GM12878 (cell line): ENCODE data around the gene NUMA1. TPM values are rescaled to one million over a fixed set of nuclear protein-coding genes. Genes with fewer than 3 reads are reported as not detected.

Experiments used
- ATAC-seq: fragments of 200-7000 bp; cut with Tn5 transposase; 3 replicates; pipeline ENCODE4 v1.9.1; 2020; ENCODE audit warnings: mild to moderate bottlenecking, moderate library complexity
- BruUV-seq: library from RNA; stranded (reverse); fragments of 400-500 nt; replicated peaks from 2 replicates; lab custom pipeline; 2021; lab: Mats Ljungman, UMichigan
- CTCF ChIA-PET: fragments of 300-600 bp; sonication (Branson Sonifier 250); formaldehyde crosslinking; extraction: SDS; loops from one replicate; lab custom pipeline; 2021; ENCODE audit warnings: inconsistent platforms; lab: Yijun Ruan, JAX
- POLR2A ChIA-PET: fragments of 350-600 bp; formaldehyde crosslinking; extraction: SDS; loops from one replicate; lab custom pipeline; 2021; ENCODE audit warnings: inconsistent platforms; lab: Charles Lee
- RAD21 ChIA-PET: fragments of 300-600 bp; sonication (Branson Sonifier 250); formaldehyde crosslinking; loops from one replicate; lab custom pipeline; 2023; ENCODE audit warnings: antibody characterized with exemption; ENCODE audit not compliant: unreplicated experiment; lab: Charles Lee
- SMC1A ChIA-PET: fragments of 300-600 bp; sonication (Branson Sonifier 250); formaldehyde crosslinking; loops from one replicate; lab custom pipeline; 2023; ENCODE audit not compliant: unreplicated experiment, uncharacterized antibody; lab: Charles Lee
- DNase-seq: peaks from one replicate; pipeline ENCODE4 v3.0.0-alpha.2; 2011; ENCODE audit warnings: low read depth, low spot score
- FAIRE-seq: peaks from 3 replicates; lab custom pipeline; 2011; peaks lifted over from hg19 to GRCh38; lab: Jason Lieb, UNC
- H2AFZ ChIP-seq: 2 replicates; pipeline ENCODE4 v1.6.0; 2011; ENCODE audit warnings: low read depth, low read length, control low read depth; ENCODE audit not compliant: control insufficient read depth
- H3K27ac ChIP-seq: 2 replicates; pipeline ENCODE4 v1.5.1; 2011; ENCODE audit warnings: control low read depth; ENCODE audit not compliant: control insufficient read depth, insufficient read depth
- H3K27me3 ChIP-seq, 2 experiments: replicated peaks in 1 of 2; 2 replicates each; pipeline versions ENCODE4 v1.6.0 to v1.6.1; 2011; ENCODE audit warnings: low read length in 1 of 2; ENCODE audit not compliant: control insufficient read depth in 2 of 2, insufficient read depth in 2 of 2
- H3K36me3 ChIP-seq, 2 experiments: 2 replicates each; pipeline ENCODE4 v1.5.1; 2011; ENCODE audit warnings: low read length in 1 of 2; ENCODE audit not compliant: control insufficient read depth in 2 of 2, insufficient read depth in 2 of 2
- H3K4me1 ChIP-seq: 2 replicates; pipeline ENCODE4 v1.6.1; 2011; ENCODE audit warnings: mild to moderate bottlenecking, low read length, moderate library complexity, mixed read lengths; ENCODE audit not compliant: control insufficient read depth, insufficient read depth
- H3K4me2 ChIP-seq: 2 replicates; pipeline ENCODE4 v1.6.0; 2011; ENCODE audit warnings: control low read depth; ENCODE audit not compliant: control insufficient read depth, insufficient read depth
- H3K4me3 ChIP-seq: fragments of 200-600 bp; sonication (generic); 2 replicates; pipeline ENCODE4 v1.5.1; 2016
- H3K79me2 ChIP-seq: 2 replicates; pipeline ENCODE4 v1.6.0; 2011; ENCODE audit warnings: low read length; ENCODE audit not compliant: control insufficient read depth, insufficient read depth
- H3K9ac ChIP-seq: 2 replicates; pipeline ENCODE4 v1.8.0; 2011; ENCODE audit warnings: low read length, control low read depth, mixed read lengths; ENCODE audit not compliant: control insufficient read depth, insufficient read depth
- H3K9me3 ChIP-seq: replicated peaks from 3 replicates; pipeline ENCODE4 v1.5.1; 2011; ENCODE audit warnings: mild to moderate bottlenecking, low read length; ENCODE audit not compliant: control insufficient read depth, insufficient read depth
- H4K20me1 ChIP-seq: 2 replicates; pipeline ENCODE4 v1.6.0; 2011; ENCODE audit not compliant: control insufficient read depth, insufficient read depth
- BHLHE40 ChIP-seq, 2 experiments: fragments of 450-650 bp in 1 of 2; IDR thresholded peaks; 2 replicates each; pipeline ENCODE4 v1.6.1; 2011 to 2017; ENCODE audit warnings: low read depth in 2 of 2, borderline replicate concordance in 1 of 2, improper control_type of control experiment in 1 of 2, low read length in 1 of 2, mild to moderate bottlenecking in 1 of 2
- EED ChIP-seq: sonication (generic); IDR thresholded peaks from 2 replicates; pipeline ENCODE4 v1.6.1; 2016; ENCODE audit warnings: antibody characterized with exemption, low read depth
- JUNB ChIP-seq: IDR thresholded peaks from 2 replicates; pipeline ENCODE4 v1.6.1; 2016; ENCODE audit warnings: antibody characterized with exemption, mild to moderate bottlenecking
- KDM1A ChIP-seq: fragments of 200-600 bp; sonication (generic); IDR thresholded peaks from 2 replicates; pipeline ENCODE4 v1.6.1; 2016; ENCODE audit warnings: borderline replicate concordance
- MLLT1 ChIP-seq: fragments of 450-650 bp; IDR thresholded peaks from 2 replicates; pipeline ENCODE4 v1.6.1; 2016; ENCODE audit warnings: mild to moderate bottlenecking
- RELA ChIP-seq: fragments of 450-650 bp; IDR thresholded peaks from 2 replicates; pipeline ENCODE4 v1.8.0; 2014; ENCODE audit warnings: borderline replicate concordance; ENCODE audit not compliant: partially characterized antibody
- RFX5 ChIP-seq: IDR thresholded peaks from 2 replicates; pipeline ENCODE4 v1.6.1; 2011; ENCODE audit warnings: low read depth, low read length, improper control_type of control experiment
- SMARCA5 ChIP-seq: fragments of 450-650 bp; IDR thresholded peaks from 2 replicates; pipeline ENCODE4 v1.6.1; 2017; ENCODE audit warnings: mild to moderate bottlenecking
- SREBF2 ChIP-seq: IDR thresholded peaks from 2 replicates; pipeline ENCODE4 v1.6.1; 2012; ENCODE audit warnings: mild to moderate bottlenecking, low read length
- TCF3 ChIP-seq: IDR thresholded peaks from 2 replicates; pipeline ENCODE4 v1.6.1; 2012; ENCODE audit warnings: low read depth, mild to moderate bottlenecking, low read length, borderline replicate concordance; ENCODE audit not compliant: insufficient read depth
- TCF7 ChIP-seq: IDR thresholded peaks from 2 replicates; pipeline ENCODE4 v1.6.1; 2014; ENCODE audit warnings: antibody characterized with exemption, borderline replicate concordance
- ZNF384 ChIP-seq: IDR thresholded peaks from 2 replicates; pipeline ENCODE4 v1.6.1; 2012; ENCODE audit warnings: low read depth, mild to moderate bottlenecking, low read length, improper control_type of control experiment, borderline replicate concordance
- ZSCAN29 ChIP-seq: fragments of 450-650 bp; IDR thresholded peaks from 2 replicates; pipeline ENCODE4 v1.6.1; 2017; ENCODE audit warnings: mild to moderate bottlenecking, moderate library complexity
- WGBS: methylation state at CpG from one replicate; pipeline ENCODE4 v1.1.6; 2016; ENCODE audit warnings: low lambda C conversion rate; ENCODE audit not compliant: insufficient replicate concordance, insufficient coverage; ENCODE audit errors: missing lambda C conversion rate; 5-methylcytosine and 5-hydroxymethylcytosine counted together
- in situ Hi-C: fragments of 300-500 bp; cut with MboI; formaldehyde crosslinking; loops from 9 replicates; pipeline ENCODE4 v1.14.3; 2018; ENCODE audit warnings: mixed read lengths
- intact Hi-C: fragments of 100-400 bp; cut with micrococcal nuclease; formaldehyde crosslinking; loops from one replicate; pipeline ENCODE4 v1.14.2; 2022; ENCODE audit not compliant: unreplicated experiment
- polyA plus RNA-seq, 11 experiments: library from polyadenylated mRNA; depleted of rRNA in 4 of 11; unstranded in 6 of 11; stranded (reverse) in 5 of 11; fragments of >200 nt; fragmentation: Nextera tagmentation in 4 of 11; fragmentation: Illumina TruSeq in 1 of 11; extraction: Ambion mirVana in 4 of 11; extraction: Trizol in 1 of 11; gene quantifications; 1 replicate in 1 of 11; 2 replicates in 10 of 11; pipeline versions ENCODE4 v1.2.1 to v1.2.3, GENCODE V29; 2011 to 2016; ENCODE audit warnings: inconsistent platforms in 2 of 11, missing spikeins in 2 of 11, low read depth in 1 of 11
- total RNA-seq, 4 experiments: library from RNA; depleted of rRNA in 3 of 4; stranded (reverse); fragments of >200 nt in 3 of 4; fragmentation: Illumina TruSeq in 1 of 4; extraction: Trizol in 1 of 4; gene quantifications; 2 replicates each; pipeline versions ENCODE4 v1.2.1 to v1.2.3, GENCODE V29; 2013 to 2021
- TF ChIP-seq, protein P1 (sequence below): IDR thresholded peaks from 2 replicates; pipeline ENCODE4 v1.6.1; 2011; ENCODE audit warnings: low read depth, mild to moderate bottlenecking, low read length, moderate library complexity, borderline replicate concordance; ENCODE audit errors: extremely low read depth
- TF ChIP-seq, protein P2 (sequence below): fragments of 450-650 bp; IDR thresholded peaks from 2 replicates; pipeline ENCODE4 v1.6.1; 2018; ENCODE audit warnings: borderline replicate concordance, mild to moderate bottlenecking; ENCODE audit not compliant: partially characterized antibody

Gene NUMA1
- total and polyA plus RNA-seq, 10 of the 15 experiments (the other 5 are each of a cell fraction or from before 2014, with no cell fraction given): 5.5 to 111 (median 61.0) TPM

- ChIA-PET SMC1A (interaction anchor here (1.4 to 7.3 kb wide), 3 partner anchors 41 to 154 kb away, joined by 3 to 64 read pairs (median 4); no protein-coding TSS in a partner anchor), RAD21 (interaction anchor here (0.9 to 1.5 kb wide), 2 partner anchors 13 to 36 kb away, joined by 3 to 4 read pairs; no protein-coding TSS in a partner anchor), POLR2A (no interaction called here), CTCF (interaction anchor here (1.1 to 9.0 kb wide), 5 partner anchors 40 to 126 kb away, joined by 3 to 138 read pairs (median 4); no protein-coding TSS in a partner anchor)
- Histone ChIP-seq H3K9ac (no peak overlapping the region), H3K4me2 (no peak overlapping the region), H3K36me3 (peaks cover 61 to 62% of the 10 kb centered on the region in 2 experiments), H3K4me1 (no peaks in the 10 kb centered on the region), H4K20me1 (no peaks in the 10 kb centered on the region), H3K79me2 (no peaks in the 10 kb centered on the region), H3K27me3 (no peaks in the 10 kb centered on the region), H3K9me3 (no peaks in the 10 kb centered on the region), H3K27ac (no peak overlapping the region)
- no peak for DNase-seq
- WGBS: 96% methylated on average over 9 of the region's 9 CpGs
- intact Hi-C loops: no loop called here
- TF ChIP-seq, protein P1, sequence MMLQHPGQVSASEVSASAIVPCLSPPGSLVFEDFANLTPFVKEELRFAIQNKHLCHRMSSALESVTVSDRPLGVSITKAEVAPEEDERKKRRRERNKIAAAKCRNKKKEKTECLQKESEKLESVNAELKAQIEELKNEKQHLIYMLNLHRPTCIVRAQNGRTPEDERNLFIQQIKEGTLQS: no peak
- TF ChIP-seq MLLT1: no peak
- no peak for TF ChIP-seq ZNF384
- TF ChIP-seq KDM1A: no peak
- no peak for TF ChIP-seq RFX5
- TF ChIP-seq SMARCA5: no peak
- no peak for TF ChIP-seq BHLHE40 (IDR thresholded peaks at IDR 0.05; ENCODE audit: borderline replicate concordance in 1 of 2, low read depth in 2 of 2, low read length in 1 of 2)
- TF ChIP-seq RELA: no peak
- TF ChIP-seq TCF3: no peak
- TF ChIP-seq SREBF2: no peak
- no peak for TF ChIP-seq TCF7
- no peak for TF ChIP-seq ZSCAN29
- TF ChIP-seq, protein P2, sequence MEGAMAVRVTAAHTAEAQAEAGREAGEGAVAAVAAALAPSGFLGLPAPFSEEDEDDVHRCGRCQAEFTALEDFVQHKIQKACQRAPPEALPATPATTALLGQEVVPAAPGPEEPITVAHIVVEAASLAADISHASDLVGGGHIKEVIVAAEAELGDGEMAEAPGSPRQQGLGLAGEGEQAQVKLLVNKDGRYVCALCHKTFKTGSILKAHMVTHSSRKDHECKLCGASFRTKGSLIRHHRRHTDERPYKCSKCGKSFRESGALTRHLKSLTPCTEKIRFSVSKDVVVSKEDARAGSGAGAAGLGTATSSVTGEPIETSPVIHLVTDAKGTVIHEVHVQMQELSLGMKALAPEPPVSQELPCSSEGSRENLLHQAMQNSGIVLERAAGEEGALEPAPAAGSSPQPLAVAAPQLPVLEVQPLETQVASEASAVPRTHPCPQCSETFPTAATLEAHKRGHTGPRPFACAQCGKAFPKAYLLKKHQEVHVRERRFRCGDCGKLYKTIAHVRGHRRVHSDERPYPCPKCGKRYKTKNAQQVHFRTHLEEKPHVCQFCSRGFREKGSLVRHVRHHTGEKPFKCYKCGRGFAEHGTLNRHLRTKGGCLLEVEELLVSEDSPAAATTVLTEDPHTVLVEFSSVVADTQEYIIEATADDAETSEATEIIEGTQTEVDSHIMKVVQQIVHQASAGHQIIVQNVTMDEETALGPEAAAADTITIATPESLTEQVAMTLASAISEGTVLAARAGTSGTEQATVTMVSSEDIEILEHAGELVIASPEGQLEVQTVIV: no peak
- no peak for TF ChIP-seq JUNB
- no peak for TF ChIP-seq EED
- TF ChIP-seq, all 136 proteins: peak for 0
- FAIRE-seq (no peak), ATAC-seq (no peak)
- H3K4me3 ChIP-seq: no peak overlapping the region
- no TSS peak for BruUV-seq
- in situ Hi-C loops: no loop called here
- H2AFZ ChIP-seq: no peak overlapping the region
Measured at GRCh38 chr11:72018171-72018570, 62.2 kb downstream of the NUMA1 start.
